Measurements from ENCODE around the gene SLBP.
A peak's percentile ranks its signal among the peaks of the same experiment; 100 is the strongest.

GRCh38 chr4:1693131-1693896 is 18.8 kb downstream of the SLBP start:
- TF ChIP-seq NRF1 (conservative IDR thresholded peaks at IDR 0.05; ENCODE audit: low read depth, low read length) (no peak), CTCF (IDR thresholded peaks at IDR 0.05 in 2 of 3, conservative IDR thresholded peaks at IDR 0.05 in 1 of 3; ENCODE audit: control insufficient read depth in 2 of 3, extremely low read depth in 1 of 3, insufficient read depth in 1 of 3, low read depth in 3 of 3, low read length in 3 of 3) (peak; percentile 91 to 97 (median 97); a peak in 5 of 6 replicates), BCL3 (IDR thresholded peaks at IDR 0.05; ENCODE audit: borderline replicate concordance, insufficient read depth, low read depth, low read length, poor library complexity, severe bottlenecking) (no peak), MAX (IDR thresholded peaks at IDR 0.05; ENCODE audit: low read depth, low read length) (no peak)

Data from GM12878 (cell line).